CD4-positive, alpha-beta T cell treated with Interleukin-6 for 4 hours (primary cell): Measurements from ENCODE around the gene TMC4.
"Not testable (repeated sequence)": the region's sequence is repeated elsewhere in the genome, so short reads cannot be mapped to it uniquely, and the experiment has no call there.

ENCODE experiments used
- DNase-seq: peaks from one replicate; pipeline ENCODE4 v3.0.0-alpha.2; 2020; ENCODE audit warnings: mixed read lengths

Gene TMC4

DNA sequence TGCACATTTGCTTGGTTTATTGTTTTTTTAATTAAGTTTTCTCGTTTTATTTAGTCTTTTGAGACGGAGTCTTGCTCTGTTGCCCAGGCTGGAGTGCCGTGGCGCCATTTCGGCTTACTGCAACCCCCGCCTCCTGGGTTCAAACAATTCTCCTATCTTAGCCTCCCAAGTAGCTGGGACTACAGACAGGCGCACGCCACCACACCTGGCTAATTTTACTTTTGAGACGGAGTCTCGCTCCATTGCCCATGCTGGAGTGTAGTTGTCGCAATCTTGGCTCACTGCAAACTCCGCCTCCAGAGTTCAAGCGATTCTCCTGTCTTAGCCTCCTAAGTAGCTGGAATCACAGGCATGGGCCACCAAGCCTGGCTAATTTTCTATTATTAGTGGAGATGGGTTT lies 29.0 kb upstream of the TMC4 start:
- DNase-seq: no peak

DNA sequence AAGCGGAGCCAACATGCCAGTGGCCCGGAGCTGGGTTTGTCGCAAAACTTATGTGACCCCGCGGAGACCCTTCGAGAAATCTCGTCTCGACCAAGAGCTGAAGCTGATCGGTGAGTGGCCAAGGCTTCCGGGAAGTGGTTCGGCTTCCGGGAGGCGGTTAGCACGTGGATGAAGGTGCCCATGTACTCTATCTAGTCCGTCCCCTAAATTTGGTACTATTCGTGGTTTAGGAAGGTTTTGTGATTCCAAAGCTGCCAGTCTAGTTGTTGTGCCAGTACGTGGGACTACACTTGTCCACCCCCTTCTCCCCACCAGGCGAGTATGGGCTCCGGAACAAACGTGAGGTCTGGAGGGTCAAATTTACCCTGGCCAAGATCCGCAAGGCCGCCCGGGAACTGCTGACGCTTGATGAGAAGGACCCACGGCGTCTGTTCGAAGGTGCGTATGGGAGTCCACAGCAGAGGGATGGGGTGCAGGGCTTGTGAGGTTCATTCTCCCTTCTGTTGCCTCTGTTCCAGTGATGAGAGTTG lies 28.3 kb upstream of the TMC4 start:
- DNase-seq: no peak

DNA sequence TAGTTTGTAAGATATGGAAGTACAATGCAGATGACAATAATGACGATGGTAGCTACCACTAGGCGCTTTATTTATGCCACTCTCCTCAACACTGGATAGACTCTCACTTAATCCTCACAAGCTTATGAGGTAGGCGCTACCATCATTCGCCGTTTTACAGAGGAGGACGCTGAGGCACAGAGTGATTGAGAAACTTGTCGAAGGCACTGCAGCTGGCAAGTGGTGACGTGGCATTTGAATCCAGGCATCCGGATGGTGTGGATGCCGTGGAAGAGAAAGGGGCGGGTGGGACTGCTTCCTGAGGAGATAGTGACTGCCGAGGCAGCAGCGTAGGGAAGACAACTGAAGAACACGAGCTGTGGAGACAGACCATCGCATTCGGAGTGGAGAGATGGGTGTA lies 26.4 kb upstream of the TMC4 start:
- DNase-seq: no peak

DNA sequence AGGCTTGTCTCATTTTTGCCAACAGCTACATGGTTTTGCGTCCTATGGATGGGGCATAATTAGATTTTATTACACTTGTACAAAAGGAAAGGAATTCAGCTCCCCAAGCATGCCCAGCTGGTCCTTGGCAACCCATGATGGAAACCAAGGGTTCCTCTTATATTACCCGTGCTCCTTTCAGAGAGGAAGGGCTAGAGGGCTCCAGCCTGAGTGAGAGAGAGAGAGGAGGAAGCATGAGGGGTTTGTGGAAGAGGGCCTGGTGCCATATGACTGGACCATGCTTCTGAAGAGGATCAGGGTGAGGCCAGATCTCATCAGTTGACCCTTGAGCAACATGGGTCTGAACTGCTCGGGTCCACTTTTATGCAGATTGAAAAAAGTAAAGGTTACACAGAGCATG lies 24.2 kb upstream of the TMC4 start:
- DNase-seq: no peak

DNA sequence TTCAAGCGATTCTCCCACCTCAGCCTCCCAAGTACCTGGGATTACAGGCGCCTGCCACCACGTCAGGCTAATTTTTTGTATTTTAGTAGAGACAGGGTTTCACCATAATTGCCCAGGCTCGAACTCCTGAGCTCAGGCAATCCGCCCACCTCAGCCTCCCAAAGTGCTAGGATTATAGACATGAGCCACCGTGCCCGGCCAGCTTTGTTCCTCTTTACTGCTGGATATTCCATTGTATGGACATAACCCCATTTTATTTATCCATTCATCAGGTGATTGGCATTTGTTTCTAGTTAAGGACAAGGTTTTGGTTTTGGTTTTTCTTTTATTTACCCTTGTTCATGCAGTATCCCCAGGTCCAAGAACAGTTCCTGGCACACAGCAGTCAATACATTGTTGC lies 23.6 kb upstream of the TMC4 start:
- DNase-seq: no peak

DNA sequence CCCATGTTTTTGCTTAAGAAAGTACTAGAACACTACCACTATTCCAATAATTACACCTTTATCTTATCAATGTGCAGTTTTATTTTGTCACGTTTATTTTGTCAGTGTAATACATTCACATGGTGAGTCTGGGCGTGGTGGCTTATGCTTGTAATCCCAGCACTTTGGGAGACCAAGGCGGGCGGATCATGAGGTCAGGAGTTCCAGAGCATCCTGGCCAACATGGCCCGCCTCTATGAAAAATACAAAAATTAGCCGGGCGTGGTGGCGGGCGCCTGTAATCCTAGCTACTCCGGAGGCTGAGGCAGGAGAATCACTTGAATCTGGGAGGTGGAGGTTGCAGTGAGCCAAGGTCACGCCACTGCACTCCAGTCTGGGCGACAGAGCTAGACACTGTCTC lies 21.5 kb upstream of the TMC4 start:
- not testable (repeated sequence) for DNase-seq

DNA sequence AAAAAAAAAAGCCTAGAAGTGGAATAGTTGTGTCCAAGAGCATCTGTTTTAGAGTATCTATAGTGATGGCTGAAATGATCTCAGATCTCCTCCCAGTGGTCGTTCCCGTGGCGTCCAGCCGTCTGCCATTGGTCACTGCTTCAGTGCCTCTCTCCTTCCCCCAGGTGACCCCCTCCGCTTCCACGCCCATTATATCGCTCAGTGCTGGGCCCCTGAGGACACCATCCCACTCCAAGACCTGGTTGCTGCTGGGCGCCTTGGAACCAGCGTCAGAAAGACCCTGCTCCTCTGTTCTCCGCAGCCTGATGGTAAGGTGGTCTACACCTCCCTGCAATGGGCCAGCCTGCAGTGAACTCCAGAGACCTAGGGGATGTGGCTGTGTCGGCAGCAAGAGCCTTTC lies 20.1 kb upstream of the TMC4 start:
- no peak for DNase-seq

DNA sequence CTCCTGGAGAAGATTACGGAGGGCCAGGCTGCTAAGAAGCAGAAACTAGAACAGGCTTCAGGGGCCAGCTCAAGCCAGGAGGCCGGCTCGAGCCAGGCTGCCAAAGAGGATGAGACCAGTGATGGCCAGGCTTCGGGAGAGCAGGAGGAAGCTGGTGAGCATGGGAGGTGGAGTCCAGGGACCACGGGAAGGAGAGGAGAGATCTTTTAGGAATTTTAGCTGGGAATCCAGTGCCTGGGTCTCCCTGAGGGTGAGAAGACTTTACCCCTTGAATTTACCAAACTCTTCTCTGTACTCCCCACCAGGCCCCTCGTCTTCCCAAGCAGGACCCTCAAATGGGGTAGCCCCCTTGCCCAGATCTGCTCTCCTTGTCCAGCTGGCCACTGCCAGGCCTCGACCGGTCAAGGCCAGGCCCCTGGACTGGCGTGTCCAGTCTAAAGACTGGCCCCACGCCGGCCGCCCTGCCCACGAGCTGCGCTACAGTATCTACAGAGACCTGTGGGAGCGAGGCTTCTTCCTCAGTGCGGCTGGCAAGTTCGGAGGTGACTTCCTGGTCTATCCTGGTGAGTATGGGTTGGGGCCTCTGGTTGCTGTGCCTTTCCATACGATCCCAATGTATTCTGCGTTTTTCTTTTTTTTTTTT lies 19.0 kb upstream of the TMC4 start:
- no peak for DNase-seq

DNA sequence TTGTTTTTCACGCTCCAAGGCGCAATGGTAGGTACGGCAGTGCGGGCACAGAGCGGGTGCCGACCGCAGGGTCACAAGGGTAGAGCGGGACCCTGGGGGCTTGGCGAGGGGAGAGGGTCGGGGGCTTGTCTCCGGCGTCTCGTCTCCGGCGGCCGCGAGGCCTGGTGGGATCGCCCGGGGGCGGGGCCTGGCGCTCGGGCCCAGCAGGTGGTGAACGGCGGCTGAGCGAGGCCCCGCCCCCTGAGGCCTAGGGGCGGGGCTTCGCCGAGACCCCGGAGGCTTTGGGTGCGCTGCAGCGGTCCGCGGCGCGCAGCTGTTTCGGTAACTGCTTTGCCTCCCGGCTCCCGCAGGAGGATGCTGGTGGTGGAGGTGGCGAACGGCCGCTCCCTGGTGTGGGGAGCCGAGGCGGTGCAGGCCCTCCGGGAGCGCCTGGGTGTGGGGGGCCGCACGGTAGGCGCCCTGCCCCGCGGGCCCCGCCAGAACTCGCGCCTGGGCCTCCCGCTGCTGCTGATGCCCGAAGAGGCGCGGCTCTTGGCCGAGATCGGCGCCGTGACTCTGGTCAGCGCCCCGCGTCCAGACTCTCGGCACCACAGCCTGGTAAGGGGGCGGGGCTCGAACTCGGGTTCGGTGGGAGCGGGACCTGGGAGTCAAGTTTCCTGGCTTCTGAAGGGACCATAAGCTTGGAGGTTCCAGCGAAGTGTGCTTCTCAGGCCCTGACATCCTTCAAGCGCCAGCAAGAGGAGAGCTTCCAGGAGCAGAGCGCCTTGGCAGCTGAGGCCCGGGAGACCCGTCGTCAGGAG lies 18.3 kb upstream of the TMC4 start, which contains the start of gene TSEN34:
TSEN34 (plus strand) TSS at position 298 of the 800 bp plus-strand sequence; CDS start at position 355, 57 bp downstream.
- DNase-seq: peak; percentile 92

DNA sequence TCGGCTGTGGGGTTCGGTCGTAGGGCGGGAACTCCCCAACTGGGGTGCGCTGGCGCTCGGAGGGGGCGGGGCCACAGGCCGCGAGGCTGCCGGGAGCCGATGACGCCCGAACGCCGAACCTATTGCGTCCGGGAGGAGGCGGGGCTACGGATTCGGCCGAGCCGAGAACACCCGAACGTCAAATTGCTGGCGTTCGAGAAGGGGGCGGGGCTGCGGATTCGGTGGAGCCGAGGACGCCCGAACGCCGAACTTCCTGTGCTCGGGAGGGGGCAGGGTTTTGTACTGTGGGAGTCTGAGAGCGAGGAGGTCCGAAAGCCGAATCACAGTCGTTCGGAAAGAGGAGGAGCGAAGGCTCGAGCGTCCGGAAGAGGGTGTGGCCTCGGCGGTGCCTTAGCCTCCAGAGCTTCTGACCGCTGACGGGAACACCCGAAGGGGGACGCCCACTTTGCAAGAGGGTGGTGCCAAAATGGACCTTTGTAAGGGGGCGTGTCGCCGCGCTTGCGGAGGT lies 17.6 kb upstream of the TMC4 start:
- DNase-seq: peak; percentile 100

DNA sequence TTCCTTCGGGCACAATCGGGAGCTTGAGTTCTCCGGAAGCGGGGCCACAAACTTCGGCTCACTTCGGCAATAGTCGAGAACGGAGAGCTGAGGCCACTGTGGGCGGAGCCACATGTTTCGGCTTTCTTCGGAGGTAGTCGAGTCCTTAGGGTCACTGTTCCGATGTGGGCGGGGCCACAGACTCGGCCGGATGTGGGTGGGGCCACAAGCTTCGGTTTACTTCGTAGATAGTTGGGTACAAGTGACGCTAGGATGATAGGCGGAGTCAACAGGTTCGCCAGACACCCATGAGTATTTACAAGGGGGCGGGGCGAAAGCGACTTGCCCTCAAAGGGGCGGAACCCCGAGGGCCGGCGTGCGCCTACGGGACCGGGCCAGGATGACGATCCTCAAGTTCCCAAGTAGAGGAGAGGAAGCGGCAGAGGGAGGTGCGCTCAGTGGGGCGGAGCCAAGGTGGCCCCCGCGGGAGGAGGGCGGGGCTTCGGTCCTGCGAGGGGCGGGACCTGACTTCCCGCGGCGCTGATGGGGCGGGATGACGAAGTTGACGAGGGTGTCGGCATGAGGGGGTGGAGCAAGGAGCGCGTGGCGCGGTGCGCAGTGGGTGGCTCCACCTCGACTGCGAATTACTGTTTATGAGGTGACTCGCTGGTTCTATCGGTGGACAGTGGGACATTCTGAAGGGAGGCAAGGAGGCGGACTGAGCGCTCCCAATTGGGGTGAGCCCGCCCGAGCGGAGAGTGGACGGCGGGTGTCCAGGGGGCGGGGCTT lies 17.0 kb upstream of the TMC4 start:
- DNase-seq: peak; percentile 100

DNA sequence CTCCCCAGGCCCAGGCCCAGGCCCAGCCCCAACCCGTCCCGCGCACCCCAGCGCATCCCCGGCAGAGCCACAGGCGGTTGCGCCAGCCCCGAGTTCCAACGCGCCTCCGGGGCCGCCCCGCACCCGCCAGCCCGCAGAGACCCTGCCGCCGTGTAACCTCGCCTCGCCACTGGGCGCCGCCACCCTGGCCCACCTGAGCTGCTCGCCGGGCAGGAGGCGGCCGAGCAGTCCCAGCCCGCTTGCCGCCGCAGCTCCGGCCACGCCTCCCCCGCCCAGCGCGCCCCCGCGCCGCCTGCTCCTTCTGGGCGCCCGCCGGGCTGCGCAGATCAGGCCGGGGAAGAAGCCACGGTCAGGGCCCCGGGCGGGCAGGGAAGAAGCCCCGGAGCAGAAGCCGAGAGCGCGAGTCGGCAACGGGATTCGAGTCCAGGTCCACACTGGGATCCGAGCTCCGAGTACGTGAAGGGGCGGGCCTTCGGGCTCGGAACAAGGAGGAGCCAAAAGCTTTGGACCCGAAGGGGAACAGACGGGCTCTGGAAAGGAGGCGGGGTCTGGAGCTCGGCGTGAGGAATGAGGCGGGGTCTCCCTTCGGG lies 16.3 kb upstream of the TMC4 start, which contains the start of gene MBOAT7:
MBOAT7 (minus strand) TSS at position 436 of the 590 bp plus-strand sequence. CDS start 1,072 bp downstream, outside the sequence.
- DNase-seq: no peak

DNA sequence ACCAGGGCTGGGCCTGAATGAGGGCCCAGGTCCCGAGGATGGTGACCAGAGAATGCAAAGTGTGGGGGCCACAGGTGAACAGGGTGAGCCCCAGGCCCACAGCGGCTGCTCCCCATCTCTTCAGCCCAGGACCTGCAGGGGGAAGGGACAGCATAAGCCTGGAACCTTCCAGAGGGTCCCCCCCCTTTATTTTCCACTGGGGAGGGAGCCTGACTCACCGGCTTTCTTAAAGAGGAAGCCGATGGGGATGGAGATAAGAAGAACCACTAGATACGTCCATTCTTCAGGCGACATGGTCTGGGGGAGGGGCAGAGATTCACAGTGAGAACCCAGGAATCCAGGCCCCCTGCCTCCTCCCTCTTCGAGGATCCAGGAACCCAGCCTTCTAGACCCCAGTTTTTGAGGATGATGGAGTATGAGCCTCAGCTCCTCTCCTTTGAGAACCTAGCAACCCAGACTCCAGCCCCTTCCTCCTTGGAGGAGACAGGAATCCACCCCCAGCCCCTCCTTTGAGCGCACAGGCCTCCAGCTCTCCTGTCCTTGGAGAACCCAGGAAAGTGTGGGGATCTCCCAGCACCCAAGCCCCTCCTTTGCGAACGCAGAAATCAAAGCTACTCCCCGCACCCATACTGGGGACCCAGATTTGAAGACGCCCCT lies 15.4 kb upstream of the TMC4 start:
- DNase-seq: peak; percentile 58

DNA sequence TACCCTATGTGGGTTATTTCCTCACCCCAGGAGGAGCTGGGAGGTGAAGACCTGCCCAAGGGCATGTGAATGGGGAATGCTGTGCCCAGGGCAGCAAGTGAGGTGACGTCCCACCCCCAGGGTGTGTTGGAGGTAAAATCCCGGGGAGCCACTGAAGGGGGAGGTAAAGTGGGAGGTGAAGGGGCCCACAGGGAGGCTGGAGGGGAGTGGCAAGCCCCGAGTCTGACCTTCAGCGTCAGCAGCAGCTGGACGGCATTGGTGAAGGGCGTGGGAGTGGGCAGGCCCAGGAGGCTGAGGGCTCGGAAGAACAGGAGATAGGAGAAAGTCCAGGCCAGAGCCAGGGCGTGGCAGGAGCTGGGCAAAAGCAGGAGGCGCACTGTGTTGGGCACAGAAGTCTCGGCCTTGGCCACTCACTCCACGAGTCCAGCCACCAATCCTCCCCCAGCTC lies 14.0 kb upstream of the TMC4 start:
- DNase-seq: no peak

DNA sequence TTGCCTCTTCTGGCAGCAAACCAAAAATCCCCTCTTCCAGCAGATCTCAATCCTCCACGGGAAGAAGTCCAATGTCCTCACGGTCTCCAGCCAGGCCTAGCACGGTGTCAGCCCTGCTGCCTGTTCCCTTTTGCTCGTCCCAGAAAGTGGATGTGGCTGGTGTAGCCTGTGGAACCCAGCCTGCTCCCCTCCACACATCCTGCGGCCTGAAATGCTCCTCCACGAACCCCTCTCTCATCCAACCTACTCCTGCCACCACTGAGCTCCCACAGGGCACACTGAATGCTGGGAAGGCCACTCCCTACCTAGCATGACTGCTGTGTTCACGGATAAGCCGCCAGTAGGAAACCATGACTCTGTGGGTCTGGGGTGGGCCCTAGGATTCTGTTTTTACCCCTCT lies 13.4 kb upstream of the TMC4 start:
- no peak for DNase-seq

DNA sequence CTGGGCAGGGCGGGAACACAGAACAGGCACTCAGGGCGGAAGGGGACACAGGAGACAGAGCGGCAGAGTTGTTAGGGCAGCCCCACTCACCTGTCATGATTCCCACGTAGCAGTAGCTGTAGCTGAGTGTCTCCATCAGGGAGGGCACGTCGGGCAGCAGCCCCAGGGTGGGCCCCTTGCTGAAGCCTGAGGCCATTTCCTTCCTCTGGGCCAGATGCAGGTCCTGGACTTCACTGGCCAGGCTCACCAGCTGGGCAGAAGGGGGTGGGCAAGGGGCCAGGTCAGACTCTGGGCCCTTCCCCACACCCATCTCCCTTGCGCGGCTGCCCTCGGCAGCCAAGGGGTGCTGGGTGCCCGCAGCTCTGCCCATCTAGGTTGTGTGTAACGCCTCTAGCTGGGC lies 10.5 kb upstream of the TMC4 start:
- DNase-seq: no peak

DNA sequence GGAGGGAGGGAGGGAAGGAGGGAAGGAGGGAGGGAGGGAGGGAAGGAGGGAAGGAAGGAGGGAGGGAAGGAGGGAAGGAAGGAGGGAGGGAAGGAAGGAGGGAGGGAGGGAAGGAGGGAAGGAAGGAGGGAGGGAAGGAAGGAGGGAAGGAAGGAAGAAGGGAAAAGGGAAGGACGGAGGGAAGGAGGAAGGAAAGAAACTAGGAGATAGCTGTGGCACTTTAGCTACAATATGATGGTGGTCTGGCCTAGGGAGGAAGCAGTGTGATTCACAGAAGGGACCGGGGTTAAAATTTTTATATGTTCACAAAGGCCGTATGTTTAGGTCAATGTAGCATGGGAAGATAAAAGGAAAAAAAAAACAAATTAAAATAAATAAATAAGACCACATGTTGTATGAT lies 8.9 kb upstream of the TMC4 start:
- not testable (repeated sequence) for DNase-seq

DNA sequence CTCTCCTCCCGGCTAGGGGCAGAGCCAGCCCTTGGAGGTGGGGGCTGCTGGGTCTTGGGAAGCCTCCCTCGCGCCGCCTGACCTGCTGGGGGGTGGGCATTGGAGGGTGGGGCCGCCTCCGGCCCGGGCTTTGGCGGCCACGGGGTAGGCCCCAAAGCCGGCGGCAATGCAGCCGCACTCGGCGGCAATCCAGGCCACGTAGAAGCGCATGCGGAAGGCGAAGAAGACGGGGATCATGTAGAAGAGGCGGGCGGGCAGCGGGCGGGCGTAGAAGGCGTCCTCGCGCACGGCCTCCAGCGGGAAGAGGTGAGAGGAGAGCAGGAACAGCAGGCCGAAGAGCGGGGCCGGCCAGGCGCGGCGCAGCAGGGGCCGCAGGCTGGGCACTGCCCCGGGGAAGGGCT lies 7.7 kb upstream of the TMC4 start:
- no peak for DNase-seq

DNA sequence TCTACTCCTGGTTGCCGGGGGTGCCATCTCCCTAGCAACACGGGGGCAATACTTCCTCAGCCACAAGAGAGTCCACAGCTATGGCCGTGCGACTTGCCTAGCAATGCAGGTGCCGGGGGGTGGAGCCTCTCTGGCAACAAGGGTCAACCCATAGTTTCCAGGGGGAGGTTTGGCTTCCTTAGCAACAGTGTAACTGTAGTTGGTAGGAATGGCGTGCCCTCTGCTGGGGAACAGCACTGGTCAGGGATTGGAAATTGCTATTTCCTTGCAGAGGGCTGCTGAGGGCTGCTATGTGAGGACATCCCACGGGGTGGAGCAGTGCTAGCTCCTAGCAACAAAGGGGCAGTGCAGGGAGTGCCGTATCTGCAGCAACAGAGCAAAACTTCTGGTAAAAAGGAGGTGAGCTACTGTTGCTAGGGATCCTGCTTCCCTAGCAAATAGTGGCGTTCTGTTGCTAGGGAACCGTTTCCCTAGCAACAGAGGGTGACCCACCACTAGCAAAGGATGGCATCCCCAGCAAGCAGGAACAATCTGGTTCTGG lies 7.0 kb upstream of the TMC4 start:
- no peak for DNase-seq

DNA sequence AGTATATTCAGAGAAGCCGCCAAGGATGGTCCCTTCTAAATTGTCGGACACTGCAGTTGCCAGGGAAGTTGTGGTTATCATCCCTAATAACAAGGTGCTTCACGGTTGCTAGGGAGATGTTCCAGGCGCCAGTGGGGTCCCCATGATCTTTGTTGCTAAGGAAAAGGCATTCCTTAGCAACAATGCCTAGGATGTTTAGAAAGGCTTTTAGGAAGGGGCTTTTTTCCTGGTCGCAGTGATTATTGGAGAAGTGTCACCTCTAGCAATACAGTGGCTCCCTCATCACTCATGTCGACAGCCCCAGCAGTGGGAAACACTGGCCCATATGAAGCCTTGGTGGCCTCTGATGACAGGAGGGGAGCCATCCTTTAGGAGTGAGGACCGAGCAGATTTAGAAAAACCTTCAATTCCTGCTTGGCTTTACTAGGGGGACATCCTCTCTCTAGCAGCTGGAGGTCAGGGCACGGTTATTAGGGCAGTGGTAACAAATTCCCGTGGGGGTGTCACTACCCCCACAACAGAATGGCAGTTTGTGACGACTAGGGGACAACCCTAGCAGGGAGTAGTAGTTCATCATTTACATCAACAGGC lies 6.4 kb upstream of the TMC4 start:
- DNase-seq: no peak

DNA sequence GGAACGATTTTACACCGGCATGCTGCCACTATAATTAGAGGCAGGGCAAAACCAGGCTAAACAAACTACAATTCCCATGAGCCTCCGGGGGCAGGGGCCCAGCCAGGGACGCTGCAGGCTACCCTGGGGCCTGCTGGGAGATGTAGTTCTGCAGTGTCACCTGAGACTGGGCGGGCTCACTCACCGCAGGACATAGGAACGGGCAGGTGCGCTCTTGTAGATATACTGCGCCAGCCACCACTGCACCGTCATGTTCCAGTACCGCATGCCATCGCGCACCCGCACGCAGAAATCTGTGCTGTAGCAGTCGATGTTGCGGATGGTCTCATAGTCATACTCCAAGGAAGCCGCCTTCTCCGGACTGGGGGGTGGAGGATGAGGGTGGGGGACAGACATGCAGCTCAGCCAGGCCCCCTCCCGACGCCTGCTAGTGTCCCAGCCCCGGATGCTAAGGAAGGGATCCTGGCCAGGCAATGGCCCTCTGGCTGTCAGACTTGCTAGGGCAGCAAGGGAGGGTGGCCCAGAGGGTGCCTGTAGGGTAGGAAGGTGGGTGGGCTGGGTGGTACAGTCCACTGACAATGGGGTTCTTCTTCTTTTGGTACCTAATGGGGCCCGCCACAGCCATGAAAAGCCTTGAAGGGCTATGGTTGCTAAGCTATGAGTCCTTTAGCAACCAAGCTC lies 5.8 kb upstream of the TMC4 start:
- DNase-seq: peak; percentile 44
